ENCODE results near the gene SORL1-AS1.

GRCh38 chr11:121439759-121440158, 13.0 kb downstream of the SORL1-AS1 start:
- TF ChIP-seq CTCF (IDR thresholded peaks at IDR 0.05) (no peak), ZFX (IDR thresholded peaks at IDR 0.05; ENCODE audit: borderline replicate concordance) (no peak)
